Fibroblast of skin of left quadriceps (primary cell): ENCODE measurements around the gene DKK3.

ENCODE experiments used
- DNase-seq, 2 experiments: peaks; one replicate each; pipeline ENCODE4 v3.0.0-alpha.2; 2013; ENCODE audit warnings: low read depth in 2 of 2

Gene DKK3

GRCh38 chr11:11982461-11982860 lies 26.0 kb downstream of the DKK3 start:
- DNase-seq = no peak

GRCh38 chr11:11981840-11982239 lies 26.6 kb downstream of the DKK3 start:
- no peak for DNase-seq

GRCh38 chr11:11981364-11981763 lies 27.1 kb downstream of the DKK3 start:
- DNase-seq = no peak

GRCh38 chr11:11980841-11981308 lies 27.6 kb downstream of the DKK3 start:
- DNase-seq = no peak

GRCh38 chr11:11980200-11980599 lies 28.2 kb downstream of the DKK3 start:
- no peak for DNase-seq

- no peak for DNase-seq
Observed at GRCh38 chr11:11979488-11980117, 28.8 kb downstream of the DKK3 start.

- no peak for DNase-seq
Observed at GRCh38 chr11:11978792-11979487, 29.5 kb downstream of the DKK3 start.

GRCh38 chr11:11978098-11978637 lies 30.3 kb downstream of the DKK3 start:
- no peak for DNase-seq

- DNase-seq = peak; percentile 90 to 92
Observed at GRCh38 chr11:11977206-11977938, 31.1 kb downstream of the DKK3 start.

- no peak for DNase-seq
Observed at GRCh38 chr11:11976481-11977127, 31.8 kb downstream of the DKK3 start.

- no peak for DNase-seq
Observed at GRCh38 chr11:11975201-11976092, 33.0 kb downstream of the DKK3 start.

- no peak for DNase-seq
Observed at GRCh38 chr11:11973866-11974265, 34.6 kb downstream of the DKK3 start.

GRCh38 chr11:11973361-11973800 lies 35.0 kb downstream of the DKK3 start:
- DNase-seq = no peak

- DNase-seq = no peak
Observed at GRCh38 chr11:11972730-11973341, 35.6 kb downstream of the DKK3 start.

GRCh38 chr11:11971906-11972547 lies 36.4 kb downstream of the DKK3 start:
- DNase-seq = no peak

- no peak for DNase-seq
Observed at GRCh38 chr11:11970556-11970955, 37.9 kb downstream of the DKK3 start.

GRCh38 chr11:11969380-11970215 lies 38.8 kb downstream of the DKK3 start:
- no peak for DNase-seq

- peak; percentile 88 for DNase-seq
Observed at GRCh38 chr11:11968511-11969280, 39.7 kb downstream of the DKK3 start.
